ENCODE results near the gene SOAT1.
A peak's percentile ranks its signal among the peaks of the same experiment; 100 is the strongest.

SOAT1 gene

GRCh38 chr1:179293340-179294327 is at the start of gene SOAT1 (continued):
- TF ChIP-seq ZNF830 (tag by site-specific recombination; IDR thresholded peaks at IDR 0.05; ENCODE audit: low read depth) = peak; percentile 92
- TF ChIP-seq YY1 (tag by site-specific recombination; IDR thresholded peaks at IDR 0.05) = no peak
- TF ChIP-seq SALL2 (tag by site-specific recombination; IDR thresholded peaks at IDR 0.05; ENCODE audit: borderline replicate concordance) = no peak
- no peak for TF ChIP-seq YY2 (tag by site-specific recombination; IDR thresholded peaks at IDR 0.05)
- TF ChIP-seq ZNF426 (tag by site-specific recombination; IDR thresholded peaks at IDR 0.05) = no peak
- no peak for TF ChIP-seq ZNF510 (tag by site-specific recombination; IDR thresholded peaks at IDR 0.05; ENCODE audit: insufficient replicate concordance)
- TF ChIP-seq SCRT2 (tag by site-specific recombination; IDR thresholded peaks at IDR 0.05) = no peak
- TF ChIP-seq, protein P1, sequence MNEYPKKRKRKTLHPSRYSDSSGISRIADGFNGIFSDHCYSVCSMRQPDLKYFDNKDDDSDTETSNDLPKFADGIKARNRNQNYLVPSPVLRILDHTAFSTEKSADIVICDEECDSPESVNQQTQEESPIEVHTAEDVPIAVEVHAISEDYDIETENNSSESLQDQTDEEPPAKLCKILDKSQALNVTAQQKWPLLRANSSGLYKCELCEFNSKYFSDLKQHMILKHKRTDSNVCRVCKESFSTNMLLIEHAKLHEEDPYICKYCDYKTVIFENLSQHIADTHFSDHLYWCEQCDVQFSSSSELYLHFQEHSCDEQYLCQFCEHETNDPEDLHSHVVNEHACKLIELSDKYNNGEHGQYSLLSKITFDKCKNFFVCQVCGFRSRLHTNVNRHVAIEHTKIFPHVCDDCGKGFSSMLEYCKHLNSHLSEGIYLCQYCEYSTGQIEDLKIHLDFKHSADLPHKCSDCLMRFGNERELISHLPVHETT (tag by site-specific recombination; IDR thresholded peaks at IDR 0.05) = no peak; the same call in 1 of the 2 replicates
- TF ChIP-seq ZFHX2 (tag by site-specific recombination; conservative IDR thresholded peaks at IDR 0.05) = peak; percentile 2
- TF ChIP-seq ZNF701 (tag by site-specific recombination; IDR thresholded peaks at IDR 0.05) = no peak
- peak; percentile 59 for TF ChIP-seq ZFP69B (tag by site-specific recombination; IDR thresholded peaks at IDR 0.05)
- TF ChIP-seq ZBTB10 (tag by site-specific recombination; IDR thresholded peaks at IDR 0.05) = peak; percentile 45; the same call in 1 of the 2 replicates
- TF ChIP-seq MEIS1 (CRISPR knock-in tag; IDR thresholded peaks at IDR 0.05; ENCODE audit: borderline replicate concordance) = no peak
- TF ChIP-seq GFI1B (tag by site-specific recombination; IDR thresholded peaks at IDR 0.05) = no peak; the same call in 1 of the 2 replicates
- no peak; the same call in 1 of the 2 replicates for TF ChIP-seq EGR2 (tag by site-specific recombination; IDR thresholded peaks at IDR 0.05; ENCODE audit: low read depth)
- TF ChIP-seq ZNF391 (tag by site-specific recombination; IDR thresholded peaks at IDR 0.05; ENCODE audit: borderline replicate concordance, low read depth) = no peak; the same call in 1 of the 2 replicates
- TF ChIP-seq ZNF335 (tag by site-specific recombination; conservative IDR thresholded peaks at IDR 0.05) = peak; percentile 87
- peak; percentile 96 for TF ChIP-seq KLF8 (tag by site-specific recombination; IDR thresholded peaks at IDR 0.05)
- TF ChIP-seq ZNF23 (tag by site-specific recombination; IDR thresholded peaks at IDR 0.05; ENCODE audit: borderline replicate concordance) = no peak
- TF ChIP-seq ZNF792 (tag by site-specific recombination; IDR thresholded peaks at IDR 0.05) = peak; percentile 44; the same call in 1 of the 2 replicates
- peak; percentile 72; the same call in 1 of the 2 replicates for TF ChIP-seq ZNF76 (tag by site-specific recombination; IDR thresholded peaks at IDR 0.05; ENCODE audit: borderline replicate concordance, low read depth)
- no peak for TF ChIP-seq MYNN (tag by site-specific recombination; IDR thresholded peaks at IDR 0.05; ENCODE audit: borderline replicate concordance)
- peak; percentile 58; the same call in 1 of the 2 replicates for TF ChIP-seq BCL11A (tag by site-specific recombination; IDR thresholded peaks at IDR 0.05; ENCODE audit: low read depth)
- TF ChIP-seq ZNF626 (tag by site-specific recombination; IDR thresholded peaks at IDR 0.05) = no peak
- no peak for TF ChIP-seq ATF2 (tag by site-specific recombination; IDR thresholded peaks at IDR 0.05; ENCODE audit: low read depth)
- TF ChIP-seq ZNF354C (tag by site-specific recombination; IDR thresholded peaks at IDR 0.05; ENCODE audit: borderline replicate concordance, low read depth) = no peak
- peak; percentile 88 for TF ChIP-seq ZEB2 (tag by site-specific recombination; IDR thresholded peaks at IDR 0.05)
- peak; percentile 85 for TF ChIP-seq KLF1 (tag by site-specific recombination; IDR thresholded peaks at IDR 0.05)
- peak; percentile 51; the same call in 1 of the 2 replicates for TF ChIP-seq ZNF449 (tag by site-specific recombination; IDR thresholded peaks at IDR 0.05)

All from HEK293 (cell line).